Epithelial cell of esophagus (primary cell): Measurements from ENCODE around the gene SMAD3.

Experiments
- DNase-seq: peaks from one replicate; pipeline ENCODE4 v3.0.0; 2010; ENCODE audit warnings: low read depth
- H3K4me3 ChIP-seq: 2 replicates; pipeline ENCODE4 v1.5.1; 2011; ENCODE audit warnings: mild to moderate bottlenecking, low read length, control low read depth
- TF ChIP-seq, protein P1 (sequence below): IDR thresholded peaks from 2 replicates; pipeline ENCODE4 v1.5.1; 2011; ENCODE audit warnings: low read depth, mild to moderate bottlenecking, low read length, control low read depth, inconsistent platforms; ENCODE audit not compliant: insufficient read depth; ENCODE audit errors: missing control alignments

Gene SMAD3

DNA sequence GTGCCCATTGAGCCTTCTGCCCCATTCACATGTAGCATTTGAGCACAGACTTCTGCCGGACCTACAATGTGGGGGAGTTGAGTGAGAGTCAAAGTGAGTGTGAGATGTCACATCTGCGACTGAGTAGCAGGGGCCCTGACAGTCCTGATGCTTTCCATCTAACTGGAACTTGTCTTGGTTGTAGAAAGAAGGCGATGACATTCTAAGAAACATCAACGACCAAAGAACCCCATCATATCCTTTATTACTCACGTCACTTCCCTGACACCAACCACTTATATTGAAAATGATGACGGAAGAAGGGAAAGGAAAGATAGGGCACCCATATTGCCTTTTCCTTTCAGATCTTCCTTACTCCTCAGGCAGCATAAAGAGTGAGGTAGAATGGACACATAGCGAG lies 30.5 kb downstream of the SMAD3 start:
- H3K4me3 ChIP-seq, result no peak overlapping the region
- no peak for DNase-seq
- TF ChIP-seq, protein P1, sequence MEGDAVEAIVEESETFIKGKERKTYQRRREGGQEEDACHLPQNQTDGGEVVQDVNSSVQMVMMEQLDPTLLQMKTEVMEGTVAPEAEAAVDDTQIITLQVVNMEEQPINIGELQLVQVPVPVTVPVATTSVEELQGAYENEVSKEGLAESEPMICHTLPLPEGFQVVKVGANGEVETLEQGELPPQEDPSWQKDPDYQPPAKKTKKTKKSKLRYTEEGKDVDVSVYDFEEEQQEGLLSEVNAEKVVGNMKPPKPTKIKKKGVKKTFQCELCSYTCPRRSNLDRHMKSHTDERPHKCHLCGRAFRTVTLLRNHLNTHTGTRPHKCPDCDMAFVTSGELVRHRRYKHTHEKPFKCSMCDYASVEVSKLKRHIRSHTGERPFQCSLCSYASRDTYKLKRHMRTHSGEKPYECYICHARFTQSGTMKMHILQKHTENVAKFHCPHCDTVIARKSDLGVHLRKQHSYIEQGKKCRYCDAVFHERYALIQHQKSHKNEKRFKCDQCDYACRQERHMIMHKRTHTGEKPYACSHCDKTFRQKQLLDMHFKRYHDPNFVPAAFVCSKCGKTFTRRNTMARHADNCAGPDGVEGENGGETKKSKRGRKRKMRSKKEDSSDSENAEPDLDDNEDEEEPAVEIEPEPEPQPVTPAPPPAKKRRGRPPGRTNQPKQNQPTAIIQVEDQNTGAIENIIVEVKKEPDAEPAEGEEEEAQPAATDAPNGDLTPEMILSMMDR, result no peak

DNA sequence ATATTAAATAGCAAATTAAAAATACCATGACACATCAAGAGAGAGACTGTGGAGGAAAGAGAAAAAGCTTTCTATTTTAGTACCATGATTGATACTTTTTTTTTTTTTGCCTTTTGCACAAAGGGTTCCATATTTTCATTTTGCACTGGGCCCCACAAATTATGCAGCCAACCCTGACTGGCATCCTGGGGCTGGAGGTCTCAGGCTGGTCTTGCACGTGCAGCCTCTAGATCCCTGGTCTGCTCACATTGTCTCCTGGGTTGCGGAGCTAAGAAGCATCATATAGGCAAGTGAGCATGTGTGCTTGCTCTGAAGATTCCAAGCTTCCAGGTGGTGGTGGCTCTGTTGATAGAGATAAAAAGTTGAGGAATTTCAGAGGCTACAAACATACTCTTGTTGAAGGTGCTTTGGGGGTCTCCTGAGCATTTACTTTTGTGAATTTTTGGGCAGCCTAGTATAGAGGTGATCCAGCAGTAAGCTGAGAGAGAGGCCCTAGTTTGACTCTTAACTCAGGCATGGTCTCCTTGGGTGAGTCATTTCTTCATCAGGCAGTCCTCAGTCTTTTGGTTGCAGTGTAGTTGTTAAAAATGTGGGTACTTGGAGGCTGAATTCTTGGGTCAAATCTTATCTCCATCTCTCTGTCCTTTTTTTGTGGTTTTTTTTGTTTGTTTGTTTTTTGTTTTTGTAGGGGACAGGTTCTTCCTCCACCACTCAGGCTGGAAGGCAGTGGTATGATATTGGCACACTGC lies 31.3 kb downstream of the SMAD3 start:
- H3K4me3 ChIP-seq, result no peak overlapping the region
- peak; percentile 58 for DNase-seq
- TF ChIP-seq, protein P1, result no peak

DNA sequence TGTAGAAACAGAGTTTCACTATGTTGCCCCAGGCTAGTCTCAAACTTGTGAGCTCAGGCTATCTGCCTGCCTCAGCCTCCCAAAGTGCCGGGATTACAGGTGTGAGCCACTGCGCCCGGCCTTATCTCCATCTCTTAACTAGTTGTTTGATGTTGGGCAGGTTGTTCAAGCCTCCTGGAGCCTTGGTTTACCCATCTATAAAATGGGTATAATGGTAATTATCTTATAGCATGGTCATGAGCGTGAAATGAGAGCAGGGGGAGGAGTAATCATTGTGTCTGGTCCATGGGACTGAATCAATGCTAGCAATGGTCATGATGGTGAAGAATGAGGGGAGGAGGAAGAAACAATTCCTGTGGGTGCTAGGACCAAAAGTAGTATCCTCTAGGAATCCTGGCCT lies 32.0 kb downstream of the SMAD3 start:
- TF ChIP-seq, protein P1, result no peak
- no peak overlapping the region for H3K4me3 ChIP-seq
- no peak for DNase-seq

DNA sequence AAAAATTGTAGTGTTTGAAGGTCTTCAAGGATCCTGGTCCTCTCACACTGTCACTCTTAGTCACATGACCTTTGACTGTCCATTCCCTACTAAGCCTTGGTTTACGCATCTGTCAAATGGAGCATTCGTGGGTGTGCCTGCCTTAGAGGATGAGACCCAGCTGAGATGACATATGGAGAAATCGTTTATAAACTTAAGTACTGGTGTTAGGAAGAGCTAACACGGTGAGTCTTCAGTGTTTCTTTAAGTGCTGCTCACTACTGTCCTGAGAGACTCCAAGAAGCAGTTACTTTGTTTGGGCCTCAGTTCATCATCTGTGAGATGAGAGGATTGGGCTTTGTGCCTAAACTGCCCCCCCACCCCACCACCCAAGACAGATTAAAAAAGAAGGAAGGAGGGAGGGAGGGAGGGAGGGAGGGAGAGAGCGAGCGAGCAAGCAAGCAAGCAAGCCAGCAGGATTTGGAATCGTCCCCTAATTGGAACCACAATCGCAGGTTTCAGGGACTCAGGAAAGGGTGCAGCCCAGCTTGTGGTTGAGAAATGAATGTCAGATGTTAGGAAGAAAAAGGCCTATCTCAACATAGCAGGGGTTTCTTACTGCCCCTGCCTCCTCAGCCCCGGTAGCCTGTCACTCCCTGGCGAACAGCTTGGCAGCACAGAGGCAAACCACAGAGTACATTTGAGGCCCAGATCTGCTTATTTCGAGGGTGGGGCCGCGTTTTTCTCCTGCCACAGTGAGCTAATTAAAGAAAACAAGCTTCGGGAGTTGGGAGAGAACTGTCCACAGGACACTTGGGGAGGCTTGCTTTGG lies 32.7 kb downstream of the SMAD3 start:
- TF ChIP-seq, protein P1, result no peak
- peak overlapping the region; percentile 63 for H3K4me3 ChIP-seq
- peak; percentile 75 for DNase-seq

DNA sequence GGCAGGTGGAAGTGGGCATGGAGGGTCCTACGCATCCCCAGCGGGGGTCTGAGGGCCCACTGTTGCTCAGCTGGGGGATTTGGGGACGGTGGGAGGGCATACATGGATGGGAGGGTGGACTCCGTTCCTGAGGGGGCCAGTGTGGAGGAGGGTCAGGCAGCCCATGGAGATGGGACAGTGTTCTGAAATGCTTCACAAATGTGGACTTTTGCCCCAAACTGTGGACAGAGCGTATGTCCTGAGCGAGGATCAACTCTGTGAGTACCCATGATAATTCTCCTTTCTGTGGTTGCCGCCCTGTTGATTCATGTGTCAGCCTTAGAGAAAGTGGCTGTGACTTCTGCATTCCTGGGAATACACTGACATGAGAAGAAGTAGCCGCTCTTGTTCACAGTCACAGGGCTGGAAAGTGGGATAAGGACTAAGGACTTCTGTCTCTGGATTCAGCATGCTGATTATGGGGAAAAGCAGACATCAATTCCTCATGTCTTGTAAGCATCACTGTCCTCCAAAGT lies 33.4 kb downstream of the SMAD3 start:
- peak overlapping the region; percentile 63 for H3K4me3 ChIP-seq
- TF ChIP-seq, protein P1, result no peak
- DNase-seq, result peak; percentile 41

DNA sequence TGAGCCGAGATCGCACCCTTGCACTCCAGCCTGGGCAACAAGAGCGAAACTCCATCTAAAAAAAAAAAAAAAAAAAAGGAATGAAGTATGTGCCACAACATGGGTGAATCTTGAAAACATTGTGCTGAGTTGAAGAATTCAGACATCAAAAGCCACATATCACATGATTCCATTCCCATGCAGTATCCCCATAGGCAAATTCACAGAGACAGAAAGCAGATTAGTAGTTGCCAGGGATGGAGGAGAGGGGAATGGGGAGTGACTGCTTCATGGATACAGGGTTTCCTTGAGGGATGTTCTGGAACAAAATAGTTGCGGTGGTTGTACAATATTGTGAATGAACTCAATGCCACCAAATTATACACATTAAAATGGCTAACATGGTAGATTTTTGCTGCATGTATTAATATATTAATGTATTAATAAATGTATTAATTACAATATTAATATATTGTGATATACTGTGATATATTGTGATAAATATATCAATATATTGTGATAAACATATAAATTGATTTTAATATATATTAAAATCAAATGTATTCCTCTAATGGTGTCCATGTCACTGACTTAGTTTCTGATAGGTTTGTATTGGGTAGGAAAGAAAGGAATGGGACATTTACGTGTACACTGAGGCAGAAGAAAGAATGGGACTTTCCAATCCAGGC lies 34.9 kb downstream of the SMAD3 start:
- H3K4me3 ChIP-seq, result peak overlapping the region; percentile 12
- no peak for DNase-seq
- TF ChIP-seq, protein P1, result no peak
